GM10248 (cell line): Measurements from ENCODE around the gene ARHGEF3.

Experiments used
- CTCF ChIA-PET: fragments of 300-600 bp; sonication (Branson Sonifier 250); formaldehyde crosslinking; extraction: SDS; loops from one replicate; lab custom pipeline; 2021; ENCODE audit warnings: antibody characterized with exemption; lab: Yijun Ruan, JAX
- POLR2A ChIA-PET: fragments of 350-650 bp; sonication (Branson Sonifier 250); formaldehyde crosslinking; extraction: SDS; loops from one replicate; lab custom pipeline; 2020; ENCODE audit warnings: antibody characterized with exemption; lab: Yijun Ruan, JAX
- DNase-seq: peaks from one replicate; pipeline ENCODE4 v3.0.0; 2012; ENCODE audit errors: extremely low spot score
- CTCF ChIP-seq: IDR thresholded peaks from 2 replicates; pipeline ENCODE4 v1.5.1; 2012; ENCODE audit warnings: mild to moderate bottlenecking, low read depth; ENCODE audit errors: extremely low read depth, missing control alignments, control extremely low read depth

ARHGEF3 gene

GRCh38 chr3:56775838-56776555 lies 25.8 kb downstream of the ARHGEF3 start:
- POLR2A ChIA-PET: no interaction called here
- TF ChIP-seq CTCF: no peak

GRCh38 chr3:56775445-56775837 lies 26.3 kb downstream of the ARHGEF3 start:
- no peak for DNase-seq
- no peak for TF ChIP-seq CTCF
- ChIA-PET POLR2A (no interaction called here), CTCF (interaction anchor here (0.7 to 2.0 kb wide), 5 partner anchors 13 to 213 kb away, joined by 5 to 7 read pairs (median 5); partner anchors contain the start of gene ARHGEF3)

More at GRCh38 chr3:56775838-56776555, 25.8 kb downstream of the ARHGEF3 start:
- DNase-seq: no peak
- CTCF ChIA-PET: interaction anchor here (0.7 to 2.0 kb wide), 5 partner anchors 13 to 213 kb away, joined by 3 to 7 read pairs (median 5); partner anchors contain the start of gene ARHGEF3

- ChIA-PET CTCF (interaction anchor here (1.2 to 1.4 kb wide), 3 partner anchors 8 to 71 kb away, joined by 4 to 8 read pairs (median 5); no protein-coding TSS in a partner anchor), POLR2A (no interaction called here)
- no peak for DNase-seq
- no peak for TF ChIP-seq CTCF
Measured at GRCh38 chr3:56773986-56774385, 27.8 kb downstream of the ARHGEF3 start.

GRCh38 chr3:56772952-56773938 lies 28.5 kb downstream of the ARHGEF3 start:
- CTCF ChIA-PET: interaction anchor here (0.7 to 1.4 kb wide), 4 partner anchors 8 to 71 kb away, joined by 3 to 8 read pairs (median 4); no protein-coding TSS in a partner anchor
- TF ChIP-seq CTCF: no peak
- DNase-seq: no peak
- POLR2A ChIA-PET: no interaction called here

- POLR2A ChIA-PET: no interaction called here
- no peak for DNase-seq
- no peak for TF ChIP-seq CTCF
- CTCF ChIA-PET: interaction anchor here (1.0 to 4.1 kb wide), 2 partner anchors 28 to 51 kb away, joined by 3 to 28 read pairs; no protein-coding TSS in a partner anchor
Measured at GRCh38 chr3:56771376-56771775, 30.4 kb downstream of the ARHGEF3 start.
